SKM-1 (cell line): Measurements from ENCODE around the gene CDH12.
"Not testable (repeated sequence)": the region's sequence is repeated elsewhere in the genome, so short reads cannot be mapped to it uniquely, and the experiment has no call there.

ENCODE experiments used
- DNase-seq: peaks from one replicate; lab custom pipeline; 2025; ENCODE audit not compliant: unreplicated experiment; lab: John Stamatoyannopoulos, UW

CDH12 gene

GRCh38 chr5:22470408-22470807 is 382.7 kb downstream of the CDH12 start:
- DNase-seq: no peak

- no peak for DNase-seq
These were observed 387.5 kb downstream of the CDH12 start for GRCh38 chr5:22465616-22466015.

GRCh38 chr5:22465177-22465576 is 388.0 kb downstream of the CDH12 start:
- no peak for DNase-seq

- DNase-seq: no peak
These were observed 393.0 kb downstream of the CDH12 start for GRCh38 chr5:22460189-22460588.

- no peak for DNase-seq
These were observed 420.2 kb downstream of the CDH12 start for GRCh38 chr5:22432905-22433304.

GRCh38 chr5:22431840-22432239 is 421.3 kb downstream of the CDH12 start:
- no peak for DNase-seq

GRCh38 chr5:22431406-22431805 is 421.7 kb downstream of the CDH12 start:
- no peak for DNase-seq

GRCh38 chr5:22411554-22412349 is 441.4 kb downstream of the CDH12 start:
- DNase-seq: no peak

GRCh38 chr5:22391956-22392355 is 461.2 kb downstream of the CDH12 start:
- DNase-seq: no peak

- no peak for DNase-seq
These were observed 462.3 kb downstream of the CDH12 start for GRCh38 chr5:22390888-22391287.

GRCh38 chr5:22372826-22373660 is 480.1 kb downstream of the CDH12 start:
- DNase-seq: no peak

- no peak for DNase-seq
These were observed 480.8 kb downstream of the CDH12 start for GRCh38 chr5:22372376-22372775.

- DNase-seq: no peak
These were observed 498.2 kb downstream of the CDH12 start for GRCh38 chr5:22354956-22355355.

GRCh38 chr5:22352493-22352892 is 500.7 kb downstream of the CDH12 start:
- DNase-seq: no peak

GRCh38 chr5:22351178-22351577 is 502.0 kb downstream of the CDH12 start:
- no peak for DNase-seq

- DNase-seq: no peak
These were observed 505.1 kb downstream of the CDH12 start for GRCh38 chr5:22348027-22348426.

GRCh38 chr5:22344000-22344399 is 509.1 kb downstream of the CDH12 start:
- DNase-seq: no peak

GRCh38 chr5:22341406-22341805 is 511.7 kb downstream of the CDH12 start:
- no peak for DNase-seq

- DNase-seq: not testable (repeated sequence)
These were observed 520.2 kb downstream of the CDH12 start for GRCh38 chr5:22332949-22333348.

GRCh38 chr5:22329683-22330082 is 523.5 kb downstream of the CDH12 start:
- DNase-seq: no peak

GRCh38 chr5:22319798-22320197 is 533.3 kb downstream of the CDH12 start:
- DNase-seq: no peak

GRCh38 chr5:22316294-22316693 is 536.9 kb downstream of the CDH12 start:
- DNase-seq: no peak
